ENCODE measurements around the gene ZNF274.
"Not testable (repeated sequence)": the region's sequence is repeated elsewhere in the genome, so short reads cannot be mapped to it uniquely, and the experiment has no call there.

ZNF274 gene

GRCh38 chr19:58182989-58183816, at the start of gene ZNF274:
ZNF274 (plus strand) TSS chr19:58183061; CDS start chr19:58183966, 905 bp downstream.
- peak; percentile 94 for DNase-seq

DNA sequence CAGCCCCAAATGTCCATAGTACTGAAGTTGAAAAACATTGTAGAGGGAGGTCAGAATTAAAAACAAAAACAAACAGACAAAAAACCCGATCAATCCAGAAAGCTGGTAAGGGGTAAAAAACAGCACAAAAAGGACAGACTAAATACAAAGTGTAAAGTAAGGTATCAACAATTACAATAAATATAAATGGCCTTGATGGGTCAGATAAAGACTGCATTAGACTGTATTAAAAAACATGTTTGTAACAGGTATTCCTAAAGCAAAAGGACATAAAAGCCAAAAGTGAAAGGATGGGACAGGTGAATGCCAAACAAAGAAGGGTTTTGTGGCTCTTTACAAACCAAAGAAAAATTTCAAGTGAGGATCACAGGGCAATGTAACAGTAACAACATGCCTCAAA, 48.6 kb upstream of the ZNF274 start:
- no peak for DNase-seq

GRCh38 chr19:58145849-58146248, 37.0 kb upstream of the ZNF274 start:
- no peak for DNase-seq

DNA sequence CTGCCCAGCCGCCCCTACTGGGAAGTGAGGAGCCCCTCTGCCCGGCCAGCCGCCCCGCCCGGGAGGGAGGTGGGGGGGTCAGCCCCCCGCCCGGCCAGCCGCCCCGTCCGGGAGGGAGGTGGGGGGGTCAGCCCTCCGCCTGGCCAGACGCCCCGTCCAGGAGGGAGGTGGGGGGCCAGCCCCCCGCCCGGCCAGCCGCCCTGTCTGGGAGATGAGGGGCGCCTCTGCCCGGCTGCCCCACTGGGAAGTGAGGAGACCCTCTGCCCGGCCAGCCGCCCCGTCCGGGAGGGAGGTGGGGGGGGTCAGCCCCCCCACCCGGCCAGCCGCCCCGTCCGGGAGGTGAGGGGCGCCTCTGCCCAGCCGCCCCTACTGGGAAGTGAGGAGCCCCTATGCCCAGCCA, 35.4 kb upstream of the ZNF274 start:
- not testable (repeated sequence) for DNase-seq

- DNase-seq, result peak; percentile 93
Observed at GRCh38 chr19:58150328-58150921, 32.4 kb upstream of the ZNF274 start, which contains the start of gene ZNF329. ZNF329 (minus strand) TSS chr19:58150789; CDS start chr19:58129503, 21,286 bp downstream.

GRCh38 chr19:58153386-58153785, 29.5 kb upstream of the ZNF274 start:
- no peak for DNase-seq

DNA sequence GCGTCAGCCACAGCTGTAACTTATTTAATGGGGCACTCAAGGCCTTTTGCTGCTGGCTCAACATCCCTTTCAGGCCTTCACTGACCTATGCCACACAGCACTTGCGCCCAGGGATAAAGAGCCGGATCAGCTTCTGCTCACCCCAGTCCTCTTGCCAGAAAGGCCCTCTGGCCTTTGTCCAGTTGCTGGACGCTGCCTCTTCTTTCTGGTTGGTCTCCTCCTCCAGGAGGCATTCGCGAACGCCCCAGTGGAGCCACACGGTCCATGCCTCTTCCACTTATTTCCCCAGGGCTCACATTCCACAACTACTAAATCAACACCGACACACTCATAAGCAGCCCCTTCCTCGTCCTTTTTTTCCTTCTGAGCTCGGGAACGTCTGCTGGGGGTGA, 28.6 kb upstream of the ZNF274 start:
- peak; percentile 2 for DNase-seq

GRCh38 chr19:58154679-58155648, 27.9 kb upstream of the ZNF274 start:
- DNase-seq, result peak; percentile 99

DNA sequence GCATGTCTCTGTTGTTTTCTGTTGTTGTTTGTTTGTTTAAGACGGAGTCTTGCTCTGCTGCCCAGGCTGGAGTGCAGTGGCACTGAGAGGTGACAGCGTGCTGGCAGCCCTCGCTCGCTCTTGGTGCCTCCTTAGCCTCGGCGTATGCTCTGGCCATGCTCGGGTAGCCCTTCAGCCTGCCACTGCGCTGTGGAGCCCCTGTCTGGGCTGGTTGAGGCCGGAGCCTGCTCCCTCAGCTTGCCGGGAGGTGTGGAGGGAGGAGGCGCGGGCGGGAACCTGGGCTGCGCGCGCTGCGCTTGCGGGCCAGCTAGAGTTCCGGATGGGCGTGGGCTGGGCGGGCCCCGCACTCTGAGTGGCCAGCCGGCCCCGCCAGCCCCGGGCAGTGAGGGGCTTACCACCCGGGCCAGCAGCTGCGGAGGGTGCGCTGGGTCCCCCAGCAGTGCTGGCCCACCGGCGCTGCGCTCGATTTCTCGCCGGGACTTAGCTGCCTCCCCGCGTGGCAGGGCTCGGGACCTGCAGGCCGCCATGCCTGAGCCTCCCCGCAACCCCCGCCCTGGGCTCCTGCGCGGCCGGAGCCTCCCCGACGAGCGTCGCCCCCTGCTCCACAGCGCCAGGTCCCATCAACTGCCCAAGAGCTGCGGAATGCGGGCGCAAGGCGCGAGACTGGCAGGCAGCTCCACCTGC, 25.7 kb upstream of the ZNF274 start:
- DNase-seq, result no peak

GRCh38 chr19:58166268-58166667, 16.6 kb upstream of the ZNF274 start:
- DNase-seq, result no peak

GRCh38 chr19:58166708-58167280, 16.1 kb upstream of the ZNF274 start:
- no peak for DNase-seq

DNA sequence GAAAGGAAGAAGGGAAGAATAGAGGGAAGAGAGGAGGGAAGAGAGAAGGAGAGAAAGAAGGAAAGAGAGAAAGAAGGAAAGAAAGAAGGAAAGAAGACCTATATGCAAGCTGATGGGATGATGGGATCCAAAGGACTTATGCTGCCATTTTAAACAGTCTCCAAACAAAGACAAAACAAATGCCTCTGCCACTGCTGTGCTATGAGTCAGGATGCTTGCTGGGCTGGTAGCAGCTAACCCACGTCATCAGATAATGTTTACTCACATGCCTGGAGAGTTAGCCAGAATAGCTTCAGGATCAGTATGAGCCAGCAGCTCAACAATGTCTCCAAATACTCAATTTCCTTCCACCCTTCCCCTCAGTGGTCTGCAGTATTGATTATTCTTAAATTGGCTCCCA, 12.0 kb upstream of the ZNF274 start:
- DNase-seq, result no peak

GRCh38 chr19:58181902-58182576, 822 bp upstream of the ZNF274 start:
- peak; percentile 65 for DNase-seq

GRCh38 chr19:58182577-58182988, 278 bp upstream of the ZNF274 start:
- peak; percentile 88 for DNase-seq

DNA sequence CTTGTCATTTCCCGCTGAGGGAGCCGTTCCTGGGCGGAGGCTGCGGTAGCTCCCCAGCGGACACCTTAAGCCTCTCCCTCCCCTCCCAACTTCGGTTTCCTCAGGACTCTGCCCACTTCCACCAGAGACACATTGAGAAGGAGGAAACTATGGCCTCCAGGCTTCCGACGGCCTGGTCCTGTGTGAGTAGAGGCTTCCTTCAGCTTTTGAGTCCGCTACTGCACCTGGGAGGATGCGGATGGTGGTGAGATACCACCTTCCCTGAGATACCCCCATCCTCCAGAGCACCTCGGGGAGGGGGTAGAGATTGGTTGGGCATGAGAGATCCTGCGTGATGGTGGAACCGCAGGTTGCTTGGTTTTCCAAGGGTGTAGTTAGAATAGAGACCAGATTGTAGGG, 955 bp downstream of the ZNF274 start:
- no peak for DNase-seq

GRCh38 chr19:58196901-58197616, 14.2 kb downstream of the ZNF274 start:
- no peak for DNase-seq

- no peak for DNase-seq
Observed at GRCh38 chr19:58203814-58204475, 21.1 kb downstream of the ZNF274 start.

DNA sequence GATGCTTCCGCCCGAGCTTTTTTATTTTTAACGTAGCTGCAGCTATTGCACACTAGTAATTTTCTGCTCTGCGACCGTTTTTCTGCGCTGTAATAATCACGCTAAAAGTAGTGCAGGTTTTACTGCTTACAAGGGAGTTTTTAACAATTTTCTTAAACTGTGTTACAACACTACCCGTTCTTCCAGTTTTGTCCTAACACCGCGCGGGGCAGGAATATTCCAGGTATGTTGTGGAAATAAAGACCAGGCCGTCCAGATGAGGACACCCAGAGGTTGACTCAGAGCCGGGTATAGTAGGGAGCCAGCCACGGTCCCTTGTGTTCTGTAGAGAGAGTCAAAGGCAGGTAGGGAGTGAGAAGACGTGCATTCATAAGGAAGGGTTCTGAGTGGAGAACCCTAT, 21.7 kb downstream of the ZNF274 start:
- DNase-seq, result no peak

DNA sequence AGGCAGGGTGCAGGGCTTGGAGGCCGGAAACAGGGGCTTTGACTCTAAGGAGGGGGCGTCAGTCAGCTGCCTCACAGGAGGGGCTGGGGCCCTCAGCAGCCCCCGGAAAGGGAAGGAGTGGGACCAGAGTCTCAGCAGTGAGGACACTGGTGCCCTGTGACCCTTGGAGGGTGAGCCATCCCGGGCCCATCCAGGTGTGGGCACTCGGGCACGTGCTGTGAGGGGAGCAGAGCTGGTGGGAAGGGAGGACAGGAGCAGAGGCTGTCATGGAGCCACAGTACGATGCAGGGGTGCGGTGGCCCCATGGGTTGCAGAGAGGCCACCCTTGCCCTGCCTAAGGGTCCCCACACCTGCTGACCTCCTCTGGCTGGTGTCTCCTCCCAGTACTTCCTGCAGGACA, 26.7 kb downstream of the ZNF274 start:
- no peak for DNase-seq
